Pons (tissue), 1 donor: ENCODE measurements around the gene SLMAP.
"Not testable (repeated sequence)": the region's sequence is repeated elsewhere in the genome, so short reads cannot be mapped to it uniquely, and the experiment has no call there.

Experiments used
- DNase-seq: peaks from one replicate; pipeline ENCODE4 v3.0.0-alpha.2; 2016; ENCODE audit warnings: low spot score

SLMAP gene

DNA sequence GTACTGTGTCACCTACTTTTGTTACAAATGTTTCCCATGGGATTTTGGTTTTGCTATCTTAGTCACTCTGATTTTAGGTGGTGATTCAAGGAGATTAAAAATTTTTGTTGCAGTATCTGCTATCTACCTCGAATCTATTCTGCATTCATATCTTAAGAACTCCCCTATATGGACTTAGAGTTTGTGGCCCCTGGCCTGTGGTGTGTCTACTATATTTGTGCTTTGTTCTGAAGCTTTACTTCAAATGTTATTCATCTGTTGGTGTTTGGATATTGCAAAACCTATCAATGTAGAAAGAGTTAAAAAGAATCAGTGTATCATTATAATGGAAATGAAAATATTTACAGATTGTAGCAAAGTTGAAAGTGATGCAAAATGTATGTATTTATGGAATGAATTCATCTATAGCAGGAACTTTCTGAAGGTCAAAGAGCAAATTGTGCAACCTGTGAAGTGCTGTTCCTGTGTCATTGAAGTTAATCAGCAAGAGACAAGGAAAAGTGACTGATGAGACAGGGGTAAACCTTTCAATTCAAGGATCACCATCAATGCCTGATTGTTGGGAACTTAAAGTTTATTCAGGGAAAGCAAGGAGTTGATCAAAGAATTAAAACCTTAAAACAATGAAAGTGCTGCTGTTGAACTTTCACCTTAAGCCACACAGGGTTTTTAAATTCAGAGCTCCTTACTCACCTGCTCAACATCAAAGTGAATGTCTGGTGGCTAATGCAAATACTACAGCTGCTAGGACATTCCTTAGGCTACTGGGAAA is 71.0 kb downstream of the SLMAP start:
- no peak for DNase-seq

- no peak for DNase-seq
These were observed 71.6 kb downstream of the SLMAP start for GRCh38 chr3:57827757-57828156.

GRCh38 chr3:57832486-57832885 is 76.4 kb downstream of the SLMAP start:
- DNase-seq: no peak

DNA sequence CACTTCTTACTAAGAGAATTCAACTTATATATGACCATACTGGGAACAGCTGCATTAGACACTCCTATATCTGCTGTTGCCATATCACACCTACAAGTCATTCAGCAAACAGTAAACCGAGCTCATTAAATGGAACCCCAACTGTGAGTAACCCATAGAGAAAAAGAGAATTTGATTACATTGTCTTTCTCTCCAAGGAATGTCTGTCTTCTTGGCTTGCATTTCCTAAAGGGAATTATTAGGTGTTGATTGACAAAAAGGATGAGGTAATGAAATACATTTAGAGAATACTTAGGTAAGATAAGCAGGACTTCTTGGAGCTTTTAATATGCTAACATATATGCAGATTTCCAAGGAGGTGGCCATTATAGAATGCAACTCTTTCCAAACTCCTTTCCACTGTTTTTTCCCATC is 76.8 kb downstream of the SLMAP start:
- no peak for DNase-seq

DNA sequence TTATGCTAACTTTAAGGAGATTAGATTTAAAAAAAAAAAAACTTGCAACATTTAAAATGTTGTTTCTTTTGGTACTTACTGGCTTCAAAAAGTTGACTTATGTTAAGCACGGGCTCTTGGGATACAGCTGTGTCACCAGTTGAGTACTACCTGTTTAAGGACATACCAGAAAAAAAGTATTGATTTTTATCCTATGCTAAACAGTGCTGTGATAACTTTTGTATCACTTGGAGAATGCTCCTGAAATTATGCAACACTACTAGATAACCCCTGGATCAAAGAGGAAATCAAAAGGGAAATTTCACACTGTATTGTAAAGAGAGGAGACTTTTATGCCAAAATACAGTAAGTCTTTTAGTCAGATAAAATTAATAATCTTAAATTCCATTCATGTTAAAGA is 77.7 kb downstream of the SLMAP start:
- DNase-seq: no peak

DNA sequence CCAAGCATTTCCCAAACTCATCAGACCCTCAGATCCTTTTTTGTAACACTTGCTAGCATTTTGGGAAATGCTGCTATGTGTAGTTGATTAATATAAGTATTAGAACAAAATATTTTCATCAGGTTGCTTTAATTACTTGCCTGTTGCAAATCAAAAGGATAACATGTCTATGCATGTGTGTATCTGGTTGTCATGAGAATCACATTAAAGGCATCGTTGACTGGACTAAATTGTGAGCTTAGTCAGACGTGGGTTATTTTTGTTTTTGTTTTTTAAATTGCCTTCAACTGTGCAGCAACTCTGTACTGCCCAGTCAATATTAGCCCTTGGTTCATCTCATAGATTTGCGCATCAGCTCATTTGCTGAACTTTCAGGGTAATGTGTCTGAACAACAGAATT is 81.6 kb downstream of the SLMAP start:
- DNase-seq: no peak

- DNase-seq: no peak
These were observed 82.5 kb downstream of the SLMAP start for GRCh38 chr3:57838627-57839026.

DNA sequence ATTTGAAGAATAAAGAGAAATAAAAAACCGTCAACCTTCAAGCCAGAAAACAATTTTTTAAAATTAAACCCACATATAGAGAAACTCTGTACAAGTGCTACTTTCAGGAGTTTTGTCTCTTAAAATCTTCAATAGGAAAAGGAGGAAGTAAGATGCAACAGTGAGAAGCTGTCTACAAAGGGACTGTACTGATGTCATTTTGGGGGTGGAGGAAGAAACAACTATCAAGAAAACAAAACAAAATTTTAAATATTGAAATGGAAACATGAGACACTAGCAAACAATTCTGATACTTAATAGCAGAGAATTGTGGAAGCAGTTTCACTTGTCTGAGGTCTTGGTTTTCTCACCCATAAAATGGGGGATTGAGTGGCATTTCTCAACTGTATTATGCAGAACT is 84.4 kb downstream of the SLMAP start:
- no peak for DNase-seq

GRCh38 chr3:57841818-57842217 is 85.7 kb downstream of the SLMAP start:
- DNase-seq: no peak

- no peak for DNase-seq
These were observed 92.1 kb downstream of the SLMAP start for GRCh38 chr3:57848177-57848738.

- no peak for DNase-seq
These were observed 95.2 kb downstream of the SLMAP start for GRCh38 chr3:57851304-57851703.

GRCh38 chr3:57852896-57853295 is 96.8 kb downstream of the SLMAP start:
- no peak for DNase-seq

- DNase-seq: no peak
These were observed 99.2 kb downstream of the SLMAP start for GRCh38 chr3:57855281-57855680.

DNA sequence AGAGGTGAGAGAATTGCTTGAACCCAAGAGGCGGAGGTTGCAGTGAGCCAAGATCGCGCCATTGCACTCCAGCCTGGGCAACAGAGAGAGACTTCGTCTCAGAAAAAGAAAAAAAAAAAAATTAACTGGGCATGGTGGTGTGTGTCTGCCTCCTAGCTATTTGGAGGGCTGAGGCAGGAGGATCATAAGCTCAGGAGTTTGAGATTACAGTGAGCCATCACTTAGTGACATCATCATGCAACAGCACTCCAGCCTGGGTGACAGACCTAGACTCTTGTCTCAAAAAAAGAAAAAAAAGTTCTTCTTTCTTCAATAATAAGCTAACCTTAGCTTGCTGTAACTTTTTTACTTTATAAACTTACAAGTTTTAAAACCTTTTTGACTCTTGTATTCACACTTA is 99.8 kb downstream of the SLMAP start:
- DNase-seq: no peak

- DNase-seq: no peak
These were observed 100.6 kb downstream of the SLMAP start for GRCh38 chr3:57856675-57857074.

- no peak for DNase-seq
These were observed 106.8 kb downstream of the SLMAP start for GRCh38 chr3:57862894-57863293.

DNA sequence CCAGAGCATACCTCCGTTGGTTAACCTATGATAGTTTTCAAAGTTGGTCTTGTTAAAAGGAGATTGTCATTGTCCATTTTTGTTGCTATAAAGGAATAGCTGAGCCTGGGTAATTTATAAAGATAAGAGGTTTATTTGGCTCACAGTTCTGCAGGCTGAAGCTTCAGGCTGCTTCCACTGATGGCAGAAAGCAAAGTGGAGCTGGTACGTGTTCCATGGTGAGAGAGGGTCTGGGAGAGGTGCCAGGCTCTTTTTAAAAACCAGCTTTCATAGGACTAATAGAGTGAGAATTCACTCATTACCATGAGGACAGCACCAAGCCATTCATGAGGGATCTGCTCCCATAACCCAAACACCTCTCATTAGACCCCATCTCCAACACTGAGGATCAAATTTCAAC is 107.3 kb downstream of the SLMAP start:
- no peak for DNase-seq

- DNase-seq: peak; percentile 9
These were observed 108.7 kb downstream of the SLMAP start for GRCh38 chr3:57864853-57865252.

DNA sequence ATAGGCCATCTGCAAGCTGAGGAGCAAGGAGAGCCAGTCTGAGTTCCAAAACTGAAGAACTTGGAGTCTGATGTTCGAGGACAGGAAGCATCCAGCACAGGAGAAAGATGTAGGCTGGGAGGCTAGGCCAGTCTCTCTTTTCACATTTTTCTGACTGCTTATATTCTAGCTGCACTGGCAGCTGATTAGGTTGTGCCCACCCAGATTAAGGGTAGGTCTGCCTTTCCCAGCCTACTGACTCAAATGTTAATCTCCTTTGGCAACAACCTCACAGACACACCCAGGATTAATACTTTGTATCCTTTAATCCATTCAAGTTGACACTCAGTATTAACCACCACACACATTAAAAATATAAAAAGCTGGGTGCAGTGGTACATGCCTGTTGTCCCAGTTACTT is 113.0 kb downstream of the SLMAP start:
- not testable (repeated sequence) for DNase-seq

DNA sequence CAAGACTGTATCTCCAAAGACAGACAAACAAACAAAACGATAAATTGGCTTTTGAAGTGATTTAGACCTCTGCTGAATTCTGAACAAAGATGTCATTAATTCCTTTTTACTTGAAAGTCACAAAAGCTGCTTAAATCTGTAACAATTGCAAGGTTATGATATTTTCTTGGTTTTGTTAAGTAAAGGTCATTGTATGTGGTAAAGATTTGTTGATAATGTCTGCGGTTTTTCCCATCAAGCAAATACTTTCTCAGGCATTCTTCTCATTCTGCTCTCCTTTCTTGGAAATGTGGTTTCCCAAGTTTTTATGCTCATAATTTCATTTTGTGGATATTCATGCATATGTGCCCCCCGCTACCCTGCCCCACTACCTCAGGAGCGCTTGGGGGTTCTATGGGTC is 116.5 kb downstream of the SLMAP start:
- no peak for DNase-seq

GRCh38 chr3:57876632-57877031 is 120.5 kb downstream of the SLMAP start:
- no peak for DNase-seq

GRCh38 chr3:57877116-57877515 is 121.0 kb downstream of the SLMAP start:
- no peak for DNase-seq

GRCh38 chr3:57884436-57884835 is 128.3 kb downstream of the SLMAP start:
- not testable (repeated sequence) for DNase-seq

- no peak for DNase-seq
These were observed 133.7 kb downstream of the SLMAP start for GRCh38 chr3:57889807-57890206.
